GM12872 (cell line): ENCODE results near the gene SLC26A2.

Experiments
- TF ChIP-seq, protein P1 (sequence below): IDR thresholded peaks from 3 replicates; pipeline ENCODE4 v1.5.1; 2011; ENCODE audit warnings: low read depth, mild to moderate bottlenecking, low read length, moderate library complexity; ENCODE audit not compliant: insufficient read depth

Gene SLC26A2

DNA sequence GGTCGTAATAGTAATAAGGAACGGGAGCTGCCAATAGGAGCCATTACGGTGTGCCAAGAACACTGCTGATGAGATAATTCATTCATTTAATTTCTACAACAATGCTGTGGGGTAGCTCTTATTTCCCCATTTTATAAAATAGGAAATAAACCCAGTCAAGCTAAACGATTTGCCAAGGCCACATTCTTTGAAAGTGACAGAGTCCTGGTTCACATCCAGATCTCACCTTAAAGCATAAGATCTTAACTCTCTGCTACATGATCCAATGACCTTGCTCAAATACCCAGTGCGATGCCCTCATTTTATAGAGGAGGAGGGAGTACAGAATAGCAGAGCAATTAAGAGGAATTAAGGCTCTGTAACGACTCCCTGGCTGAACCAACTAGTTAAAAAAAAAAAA, 21.0 kb upstream of the SLC26A2 start:
- TF ChIP-seq, protein P1, sequence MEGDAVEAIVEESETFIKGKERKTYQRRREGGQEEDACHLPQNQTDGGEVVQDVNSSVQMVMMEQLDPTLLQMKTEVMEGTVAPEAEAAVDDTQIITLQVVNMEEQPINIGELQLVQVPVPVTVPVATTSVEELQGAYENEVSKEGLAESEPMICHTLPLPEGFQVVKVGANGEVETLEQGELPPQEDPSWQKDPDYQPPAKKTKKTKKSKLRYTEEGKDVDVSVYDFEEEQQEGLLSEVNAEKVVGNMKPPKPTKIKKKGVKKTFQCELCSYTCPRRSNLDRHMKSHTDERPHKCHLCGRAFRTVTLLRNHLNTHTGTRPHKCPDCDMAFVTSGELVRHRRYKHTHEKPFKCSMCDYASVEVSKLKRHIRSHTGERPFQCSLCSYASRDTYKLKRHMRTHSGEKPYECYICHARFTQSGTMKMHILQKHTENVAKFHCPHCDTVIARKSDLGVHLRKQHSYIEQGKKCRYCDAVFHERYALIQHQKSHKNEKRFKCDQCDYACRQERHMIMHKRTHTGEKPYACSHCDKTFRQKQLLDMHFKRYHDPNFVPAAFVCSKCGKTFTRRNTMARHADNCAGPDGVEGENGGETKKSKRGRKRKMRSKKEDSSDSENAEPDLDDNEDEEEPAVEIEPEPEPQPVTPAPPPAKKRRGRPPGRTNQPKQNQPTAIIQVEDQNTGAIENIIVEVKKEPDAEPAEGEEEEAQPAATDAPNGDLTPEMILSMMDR: no peak

DNA sequence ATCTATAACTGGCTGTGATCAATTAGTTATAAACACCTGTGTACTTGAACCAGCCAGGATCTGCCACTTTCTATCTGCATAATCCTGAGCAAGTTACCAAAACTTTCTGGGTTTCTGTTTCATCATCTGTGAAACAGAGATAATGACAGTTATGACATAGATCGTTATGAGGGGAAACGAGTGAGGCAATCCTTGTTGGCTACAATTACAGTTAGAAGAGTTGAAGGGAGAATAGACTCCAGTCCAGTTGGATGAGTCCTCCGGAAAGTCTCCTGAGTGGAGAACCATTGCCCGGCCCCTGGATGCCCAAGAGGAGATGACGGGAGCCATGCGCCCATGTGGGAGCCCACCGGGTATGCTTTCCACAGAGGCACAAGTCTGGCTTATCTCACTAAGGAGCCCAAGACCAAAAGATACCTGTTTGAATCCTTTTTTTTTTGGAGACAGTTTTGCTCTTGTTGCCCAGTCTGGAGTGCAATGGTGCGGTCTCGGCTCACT, 20.4 kb upstream of the SLC26A2 start:
- TF ChIP-seq, protein P1: no peak

GRCh38 chr5:149940941-149941644, 19.5 kb upstream of the SLC26A2 start:
- TF ChIP-seq, protein P1: no peak

GRCh38 chr5:149941795-149942194, 18.8 kb upstream of the SLC26A2 start:
- TF ChIP-seq, protein P1: no peak

DNA sequence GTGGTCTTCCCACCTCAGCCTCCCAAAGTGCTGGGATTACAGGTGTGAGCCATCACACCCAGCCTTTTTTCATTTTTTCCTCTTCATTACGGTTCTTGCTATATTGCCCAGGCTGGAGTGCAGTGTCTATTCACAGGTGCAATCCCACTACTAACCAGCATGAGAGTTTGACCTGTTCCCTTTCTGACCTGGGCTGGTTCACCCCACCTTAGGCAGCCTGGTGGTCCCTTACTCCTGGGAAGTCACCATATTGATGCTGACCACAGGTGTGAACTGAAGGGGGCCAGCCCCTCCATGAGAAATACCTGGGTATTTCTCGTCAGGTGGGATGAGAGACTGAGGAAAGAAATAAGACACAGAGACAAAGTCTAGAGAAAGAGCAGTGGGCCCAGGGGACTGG, 18.4 kb upstream of the SLC26A2 start:
- TF ChIP-seq, protein P1: no peak

GRCh38 chr5:149944666-149945065, 15.9 kb upstream of the SLC26A2 start, which contains the start of gene PDE6A:
PDE6A (minus strand) TSS chr5:149944793; CDS start chr5:149944673, 120 bp downstream.
- TF ChIP-seq, protein P1: no peak

DNA sequence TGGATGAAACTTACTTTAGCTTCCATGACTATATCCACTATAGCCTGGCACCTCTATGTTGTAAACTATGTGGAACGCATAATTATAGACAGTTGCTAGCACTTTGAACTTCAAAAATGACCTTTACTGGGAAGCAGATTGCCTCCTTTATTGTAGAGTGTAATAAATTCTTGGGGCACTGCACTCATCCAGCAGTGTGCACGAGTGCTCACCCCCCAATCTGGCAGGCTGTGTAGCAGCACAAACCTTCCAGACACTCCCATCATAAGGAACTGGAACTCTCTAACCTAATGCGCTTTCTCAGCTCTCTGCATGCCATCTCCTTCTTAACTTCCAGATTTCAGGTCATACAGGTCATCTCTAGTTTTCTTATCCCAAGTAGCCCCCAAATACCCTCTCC, 14.4 kb upstream of the SLC26A2 start:
- TF ChIP-seq, protein P1: no peak
